Astrocyte (in vitro differentiated cells and primary cell): ENCODE measurements around the gene AMACR. TPM values are rescaled to one million over a fixed set of nuclear protein-coding genes. Genes with fewer than 3 reads are reported as not detected.

Source experiments
- DNase-seq: peaks from one replicate; pipeline ENCODE4 v3.0.0-alpha.2; 2010; ENCODE audit warnings: low read depth
- FAIRE-seq: peaks from 2 replicates; lab custom pipeline; 2011; peaks lifted over from hg19 to GRCh38; lab: Jason Lieb, UNC
- H2AFZ ChIP-seq: 2 replicates; pipeline ENCODE4 v1.6.0; 2012; ENCODE audit warnings: low read depth, low read length, inconsistent platforms
- H3K27ac ChIP-seq: 2 replicates; pipeline ENCODE4 v1.5.1; 2011; ENCODE audit warnings: low read depth, low read length, inconsistent platforms
- H3K27me3 ChIP-seq: 2 replicates; pipeline ENCODE4 v1.6.0; 2011; ENCODE audit warnings: low read length, inconsistent platforms; ENCODE audit not compliant: insufficient read depth
- H3K36me3 ChIP-seq: 2 replicates; pipeline ENCODE4 v1.5.1; 2011; ENCODE audit warnings: low read length, inconsistent platforms; ENCODE audit not compliant: insufficient read depth
- H3K4me1 ChIP-seq: 2 replicates; pipeline ENCODE4 v1.5.1; 2011; ENCODE audit warnings: low read length, inconsistent platforms; ENCODE audit not compliant: insufficient read depth
- H3K4me2 ChIP-seq: 2 replicates; pipeline ENCODE4 v1.6.0; 2012; ENCODE audit warnings: low read length, inconsistent platforms
- H3K4me3 ChIP-seq: 2 replicates; pipeline ENCODE4 v1.5.1; 2011; ENCODE audit warnings: low read depth, mild to moderate bottlenecking, low read length, inconsistent platforms; ENCODE audit not compliant: insufficient read depth
- H3K79me2 ChIP-seq: 2 replicates; pipeline ENCODE4 v1.6.0; 2012; ENCODE audit warnings: mild to moderate bottlenecking, low read length, inconsistent platforms; ENCODE audit not compliant: insufficient read depth
- H3K9ac ChIP-seq: 2 replicates; pipeline ENCODE4 v1.6.0; 2012; ENCODE audit warnings: mild to moderate bottlenecking, low read length, inconsistent platforms
- H3K9me3 ChIP-seq: 2 replicates; pipeline ENCODE4 v1.5.1; 2012; ENCODE audit warnings: low read depth, mild to moderate bottlenecking, low read length, inconsistent platforms; ENCODE audit not compliant: insufficient read depth
- H4K20me1 ChIP-seq: 2 replicates; pipeline ENCODE4 v1.6.0; 2012; ENCODE audit warnings: low read length, inconsistent platforms; ENCODE audit not compliant: insufficient read depth
- H3K27ac Mint-ChIP-seq: one replicate; pipeline ENCODE4 v1.8.0; 2021; ENCODE audit warnings: mild to moderate bottlenecking, mixed read lengths; ENCODE audit not compliant: unreplicated experiment
- H3K27me3 Mint-ChIP-seq: one replicate; pipeline ENCODE4 v1.8.0; 2021; ENCODE audit warnings: low read depth, mixed read lengths; ENCODE audit not compliant: unreplicated experiment
- H3K36me3 Mint-ChIP-seq: one replicate; pipeline ENCODE4 v1.8.0; 2021; ENCODE audit warnings: low read depth, mixed read lengths; ENCODE audit not compliant: unreplicated experiment
- H3K4me1 Mint-ChIP-seq: one replicate; pipeline ENCODE4 v1.8.0; 2021; ENCODE audit warnings: low read depth, mixed read lengths; ENCODE audit not compliant: unreplicated experiment
- H3K4me3 Mint-ChIP-seq: one replicate; pipeline ENCODE4 v1.8.0; 2021; ENCODE audit warnings: mild to moderate bottlenecking, moderate library complexity, mixed read lengths; ENCODE audit not compliant: unreplicated experiment
- H3K9me3 Mint-ChIP-seq: one replicate; pipeline ENCODE4 v1.8.0; 2021; ENCODE audit warnings: mild to moderate bottlenecking, mixed read lengths; ENCODE audit not compliant: unreplicated experiment
- CTCF ChIP-seq: IDR thresholded peaks from 2 replicates; pipeline ENCODE4 v1.5.1; 2011; ENCODE audit warnings: low read depth, mild to moderate bottlenecking, inconsistent platforms, low read length, moderate library complexity; ENCODE audit not compliant: insufficient read depth
- EZH2 ChIP-seq: IDR thresholded peaks from 2 replicates; pipeline ENCODE4 v1.6.1; 2012; ENCODE audit warnings: mild to moderate bottlenecking, low read length, inconsistent platforms; ENCODE audit not compliant: insufficient read depth
- total RNA-seq: library from RNA; stranded (reverse); gene quantifications from 2 replicates; pipeline ENCODE4 v1.2.1, GENCODE V29; 2021

The AMACR gene
- total RNA-seq, 1 donor from 2014 or later: 13.4 TPM

DNA sequence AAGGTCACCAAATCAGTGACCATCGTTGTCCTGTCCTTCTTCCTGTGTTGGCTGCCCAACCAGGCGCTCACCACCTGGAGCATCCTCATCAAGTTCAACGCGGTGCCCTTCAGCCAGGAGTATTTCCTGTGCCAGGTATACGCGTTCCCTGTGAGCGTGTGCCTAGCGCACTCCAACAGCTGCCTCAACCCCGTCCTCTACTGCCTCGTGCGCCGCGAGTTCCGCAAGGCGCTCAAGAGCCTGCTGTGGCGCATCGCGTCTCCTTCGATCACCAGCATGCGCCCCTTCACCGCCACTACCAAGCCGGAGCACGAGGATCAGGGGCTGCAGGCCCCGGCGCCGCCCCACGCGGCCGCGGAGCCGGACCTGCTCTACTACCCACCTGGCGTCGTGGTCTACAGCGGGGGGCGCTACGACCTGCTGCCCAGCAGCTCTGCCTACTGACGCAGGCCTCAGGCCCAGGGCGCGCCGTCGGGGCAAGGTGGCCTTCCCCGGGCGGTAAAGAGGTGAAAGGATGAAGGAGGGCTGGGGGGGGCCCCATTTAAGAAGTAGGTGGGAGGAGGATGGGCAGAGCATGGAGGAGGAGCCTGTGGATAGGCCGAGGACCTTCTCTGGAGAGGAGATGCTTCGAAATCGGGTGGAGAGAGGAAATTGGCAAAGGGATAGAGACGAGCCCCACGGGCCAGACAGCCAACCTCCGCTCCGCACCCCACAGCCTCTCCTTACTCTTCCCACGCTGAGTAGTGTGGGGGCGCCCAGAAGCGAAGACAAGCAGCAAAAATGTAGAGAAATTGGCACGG, 69.9 kb downstream of the AMACR start:
- Histone ChIP-seq H3K4me2 (peak overlapping the region; percentile 99), H3K4me3 (no peak overlapping the region), H3K9ac (no peak overlapping the region), H3K36me3 (no peaks in the 10 kb centered on the region), H3K4me1 (peaks cover 21% of the 10 kb centered on the region), H3K79me2 (no peaks in the 10 kb centered on the region), H4K20me1 (no peaks in the 10 kb centered on the region), H2AFZ (no peak overlapping the region), H3K9me3 (no peaks in the 10 kb centered on the region), H3K27ac (no peak overlapping the region), H3K27me3 (peaks cover 48% of the 10 kb centered on the region)
- DNase-seq: no peak
- no peaks in the 10 kb centered on the region for H3K36me3 Mint-ChIP-seq
- no peak overlapping the region for H3K4me3 Mint-ChIP-seq
- H3K27ac Mint-ChIP-seq: no peak overlapping the region
- H3K27me3 Mint-ChIP-seq: peaks cover 22% of the 10 kb centered on the region
- no peaks in the 10 kb centered on the region for H3K9me3 Mint-ChIP-seq
- H3K4me1 Mint-ChIP-seq: peaks cover 18% of the 10 kb centered on the region
- TF ChIP-seq CTCF (no peak), EZH2 (peak; percentile 34)
- FAIRE-seq: no peak

- Mint-ChIP-seq H3K27ac (no peak overlapping the region), H3K9me3 (no peaks in the 10 kb centered on the region), H3K4me3 (no peak overlapping the region), H3K4me1 (peaks cover 18% of the 10 kb centered on the region), H3K27me3 (peaks cover 19% of the 10 kb centered on the region), H3K36me3 (no peaks in the 10 kb centered on the region)
- H3K4me2 ChIP-seq: peak overlapping the region; percentile 99
- no peaks in the 10 kb centered on the region for H4K20me1 ChIP-seq
- no peaks in the 10 kb centered on the region for H3K9me3 ChIP-seq
- no peak overlapping the region for H3K9ac ChIP-seq
- H2AFZ ChIP-seq: peak overlapping the region; percentile 75
- H3K4me3 ChIP-seq: peak overlapping the region; percentile 69
- no peaks in the 10 kb centered on the region for H3K79me2 ChIP-seq
- TF ChIP-seq CTCF (no peak), EZH2 (peak; percentile 51)
- H3K4me1 ChIP-seq: peaks cover 21% of the 10 kb centered on the region
- H3K36me3 ChIP-seq: no peaks in the 10 kb centered on the region
- H3K27me3 ChIP-seq: peaks cover 40% of the 10 kb centered on the region
- FAIRE-seq (no peak), DNase-seq (no peak)
- H3K27ac ChIP-seq: no peak overlapping the region
Observed at GRCh38 chr5:33937017-33937706, 70.7 kb downstream of the AMACR start.
